ENCODE data around the gene CNST.

GRCh38 chr1:246617768-246618167, 51.5 kb downstream of the CNST start:
- TF ChIP-seq CTCF (IDR thresholded peaks at IDR 0.05; ENCODE audit: low read depth, low read length) (no peak), EZH2phosphoT487 (IDR thresholded peaks at IDR 0.05; ENCODE audit: low read depth) (no peak)
